ENCODE data around the gene U2AF2.

DNA sequence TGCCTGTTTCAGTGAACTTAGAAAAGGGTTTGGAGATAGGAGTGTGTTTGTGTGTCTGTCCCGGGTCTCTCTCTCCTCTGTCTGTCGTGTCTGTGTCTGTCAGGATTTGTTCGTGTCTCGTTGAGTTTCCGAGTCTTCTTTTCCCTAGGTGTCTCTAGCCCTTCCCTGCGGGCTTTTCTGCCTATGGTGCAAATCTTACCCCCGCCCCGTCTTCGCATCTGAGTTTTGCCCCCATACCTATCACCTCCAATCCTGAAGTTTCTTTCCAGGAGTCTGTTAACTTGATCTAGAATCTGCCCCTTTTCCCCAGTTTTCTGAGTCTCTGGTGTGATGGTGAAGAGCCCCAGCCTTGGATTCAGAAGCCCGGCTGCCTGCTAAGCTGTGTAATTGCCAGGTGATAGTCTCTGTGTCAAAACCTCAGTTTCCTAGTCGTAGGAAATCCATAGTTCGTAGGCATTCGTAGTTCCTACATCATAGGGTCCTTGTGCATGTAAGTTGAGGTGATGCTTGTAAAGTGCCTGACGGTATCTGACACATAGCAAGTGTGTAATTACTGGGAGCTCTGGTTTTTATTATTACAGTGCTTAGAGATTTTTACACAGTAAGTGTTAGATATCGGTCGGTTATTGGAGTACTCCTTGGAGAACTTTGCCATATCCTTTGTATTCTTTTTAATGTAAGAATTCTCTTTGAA is 21.0 kb downstream of the U2AF2 start:
- TF ChIP-seq POLR2A (IDR thresholded peaks at IDR 0.05), result no peak
- TF ChIP-seq, protein P1, sequence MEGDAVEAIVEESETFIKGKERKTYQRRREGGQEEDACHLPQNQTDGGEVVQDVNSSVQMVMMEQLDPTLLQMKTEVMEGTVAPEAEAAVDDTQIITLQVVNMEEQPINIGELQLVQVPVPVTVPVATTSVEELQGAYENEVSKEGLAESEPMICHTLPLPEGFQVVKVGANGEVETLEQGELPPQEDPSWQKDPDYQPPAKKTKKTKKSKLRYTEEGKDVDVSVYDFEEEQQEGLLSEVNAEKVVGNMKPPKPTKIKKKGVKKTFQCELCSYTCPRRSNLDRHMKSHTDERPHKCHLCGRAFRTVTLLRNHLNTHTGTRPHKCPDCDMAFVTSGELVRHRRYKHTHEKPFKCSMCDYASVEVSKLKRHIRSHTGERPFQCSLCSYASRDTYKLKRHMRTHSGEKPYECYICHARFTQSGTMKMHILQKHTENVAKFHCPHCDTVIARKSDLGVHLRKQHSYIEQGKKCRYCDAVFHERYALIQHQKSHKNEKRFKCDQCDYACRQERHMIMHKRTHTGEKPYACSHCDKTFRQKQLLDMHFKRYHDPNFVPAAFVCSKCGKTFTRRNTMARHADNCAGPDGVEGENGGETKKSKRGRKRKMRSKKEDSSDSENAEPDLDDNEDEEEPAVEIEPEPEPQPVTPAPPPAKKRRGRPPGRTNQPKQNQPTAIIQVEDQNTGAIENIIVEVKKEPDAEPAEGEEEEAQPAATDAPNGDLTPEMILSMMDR (IDR thresholded peaks at IDR 0.05 in 4 of 5, conservative IDR thresholded peaks at IDR 0.05 in 1 of 5), result no peak

Data from gastrocnemius medialis (tissue), 4 donors.